Progenitor cell of endocrine pancreas (in vitro differentiated cells): Measurements from ENCODE around the gene KRTAP10-11. TPM values are rescaled to one million over a fixed set of nuclear protein-coding genes. Genes with fewer than 3 reads are reported as not detected.

ENCODE experiments used
- DNase-seq: peaks from one replicate; pipeline ENCODE4 v3.0.0; 2021; ENCODE audit warnings: low spot score; ENCODE audit not compliant: unreplicated experiment
- H3K27ac Mint-ChIP-seq: 2 replicates; pipeline ENCODE4 v1.8.0; 2021; ENCODE audit warnings: mild to moderate bottlenecking, moderate library complexity, mixed read lengths
- H3K27me3 Mint-ChIP-seq: 2 replicates; pipeline ENCODE4 v1.8.0; 2021; ENCODE audit warnings: mixed read lengths
- H3K36me3 Mint-ChIP-seq: 2 replicates; pipeline ENCODE4 v1.8.0; 2022; ENCODE audit warnings: mixed read lengths; ENCODE audit not compliant: insufficient read depth
- H3K4me1 Mint-ChIP-seq: 2 replicates; pipeline ENCODE4 v1.8.0; 2021; ENCODE audit warnings: low read depth, mixed read lengths
- H3K4me3 Mint-ChIP-seq: 2 replicates; pipeline ENCODE4 v1.8.0; 2021; ENCODE audit warnings: low read depth, mild to moderate bottlenecking, moderate library complexity, mixed read lengths
- H3K9me3 Mint-ChIP-seq: 2 replicates; pipeline ENCODE4 v1.8.0; 2021; ENCODE audit warnings: low read depth, mixed read lengths
- CTCF ChIP-seq: fragments of 200-600 bp; sonication (generic); IDR thresholded peaks from one replicate; pipeline ENCODE4 v1.5.0; 2021; ENCODE audit warnings: antibody characterized with exemption, mild to moderate bottlenecking; ENCODE audit not compliant: unreplicated experiment
- total RNA-seq: library from RNA; stranded (reverse); gene quantifications from 2 replicates; pipeline ENCODE4 v1.2.1, GENCODE V29; 2021

The KRTAP10-11 gene
- total RNA-seq, 1 donor from 2014 or later = not detected

GRCh38 chr21:44670642-44671432 lies 24.6 kb downstream of the KRTAP10-11 start:
- Mint-ChIP-seq H3K36me3 (peaks cover 1% of the 10 kb centered on the region), H3K27me3 (peaks cover 8% of the 10 kb centered on the region), H3K27ac (no peak overlapping the region), H3K9me3 (peaks cover 30% of the 10 kb centered on the region), H3K4me3 (no peak overlapping the region), H3K4me1 (no peaks in the 10 kb centered on the region)
- DNase-seq = no peak
- TF ChIP-seq CTCF = no peak

GRCh38 chr21:44671911-44672310 lies 25.7 kb downstream of the KRTAP10-11 start:
- Mint-ChIP-seq H3K4me1 (no peaks in the 10 kb centered on the region), H3K9me3 (peaks cover 30% of the 10 kb centered on the region), H3K4me3 (no peak overlapping the region), H3K36me3 (peaks cover 1% of the 10 kb centered on the region), H3K27me3 (peaks cover 13% of the 10 kb centered on the region), H3K27ac (no peak overlapping the region)
- no peak for DNase-seq
- TF ChIP-seq CTCF = no peak

- Mint-ChIP-seq H3K36me3 (peaks cover under 1% of the 10 kb centered on the region), H3K27me3 (peaks cover 37% of the 10 kb centered on the region), H3K4me1 (no peaks in the 10 kb centered on the region), H3K9me3 (peaks cover 10% of the 10 kb centered on the region), H3K27ac (no peak overlapping the region), H3K4me3 (no peak overlapping the region)
- no peak for TF ChIP-seq CTCF
- DNase-seq = no peak
Observed at GRCh38 chr21:44677881-44678280, 31.7 kb downstream of the KRTAP10-11 start.

- no peak overlapping the region for H3K4me3 Mint-ChIP-seq
- peaks cover 52% of the 10 kb centered on the region for H3K27me3 Mint-ChIP-seq
- H3K27ac Mint-ChIP-seq = no peak overlapping the region
Observed at GRCh38 chr21:44681152-44681551, 34.9 kb downstream of the KRTAP10-11 start.

More at GRCh38 chr21:44681152-44681551, 34.9 kb downstream of the KRTAP10-11 start:
- no peak for TF ChIP-seq CTCF
- no peaks in the 10 kb centered on the region for H3K9me3 Mint-ChIP-seq
- H3K36me3 Mint-ChIP-seq = no peaks in the 10 kb centered on the region
- peaks cover 2% of the 10 kb centered on the region for H3K4me1 Mint-ChIP-seq
- DNase-seq = no peak
